GM12878 (cell line): ENCODE results near the gene OR52K2. TPM values are rescaled to one million over a fixed set of nuclear protein-coding genes. Genes with fewer than 3 reads are reported as not detected.

Experiments
- ATAC-seq: fragments of 200-7000 bp; cut with Tn5 transposase; 3 replicates; pipeline ENCODE4 v1.9.1; 2020; ENCODE audit warnings: mild to moderate bottlenecking, moderate library complexity
- BruUV-seq: library from RNA; stranded (reverse); fragments of 400-500 nt; replicated peaks from 2 replicates; lab custom pipeline; 2021; lab: Mats Ljungman, UMichigan
- CTCF ChIA-PET: fragments of 300-600 bp; sonication (Branson Sonifier 250); formaldehyde crosslinking; extraction: SDS; loops from one replicate; lab custom pipeline; 2021; ENCODE audit warnings: inconsistent platforms; lab: Yijun Ruan, JAX
- POLR2A ChIA-PET: fragments of 350-600 bp; formaldehyde crosslinking; extraction: SDS; loops from one replicate; lab custom pipeline; 2021; ENCODE audit warnings: inconsistent platforms; lab: Charles Lee
- RAD21 ChIA-PET: fragments of 300-600 bp; sonication (Branson Sonifier 250); formaldehyde crosslinking; loops from one replicate; lab custom pipeline; 2023; ENCODE audit warnings: antibody characterized with exemption; ENCODE audit not compliant: unreplicated experiment; lab: Charles Lee
- SMC1A ChIA-PET: fragments of 300-600 bp; sonication (Branson Sonifier 250); formaldehyde crosslinking; loops from one replicate; lab custom pipeline; 2023; ENCODE audit not compliant: unreplicated experiment, uncharacterized antibody; lab: Charles Lee
- DNase-seq: peaks from one replicate; pipeline ENCODE4 v3.0.0-alpha.2; 2011; ENCODE audit warnings: low read depth, low spot score
- FAIRE-seq: peaks from 3 replicates; lab custom pipeline; 2011; peaks lifted over from hg19 to GRCh38; lab: Jason Lieb, UNC
- H2AFZ ChIP-seq: 2 replicates; pipeline ENCODE4 v1.6.0; 2011; ENCODE audit warnings: low read depth, low read length, control low read depth; ENCODE audit not compliant: control insufficient read depth
- H3K27ac ChIP-seq: 2 replicates; pipeline ENCODE4 v1.5.1; 2011; ENCODE audit warnings: control low read depth; ENCODE audit not compliant: control insufficient read depth, insufficient read depth
- H3K27me3 ChIP-seq, 2 experiments: replicated peaks in 1 of 2; 2 replicates each; pipeline versions ENCODE4 v1.6.0 to v1.6.1; 2011; ENCODE audit warnings: low read length in 1 of 2; ENCODE audit not compliant: control insufficient read depth in 2 of 2, insufficient read depth in 2 of 2
- H3K36me3 ChIP-seq, 2 experiments: 2 replicates each; pipeline ENCODE4 v1.5.1; 2011; ENCODE audit warnings: low read length in 1 of 2; ENCODE audit not compliant: control insufficient read depth in 2 of 2, insufficient read depth in 2 of 2
- H3K4me1 ChIP-seq: 2 replicates; pipeline ENCODE4 v1.6.1; 2011; ENCODE audit warnings: mild to moderate bottlenecking, low read length, moderate library complexity, mixed read lengths; ENCODE audit not compliant: control insufficient read depth, insufficient read depth
- H3K4me2 ChIP-seq: 2 replicates; pipeline ENCODE4 v1.6.0; 2011; ENCODE audit warnings: control low read depth; ENCODE audit not compliant: control insufficient read depth, insufficient read depth
- H3K4me3 ChIP-seq: fragments of 200-600 bp; sonication (generic); 2 replicates; pipeline ENCODE4 v1.5.1; 2016
- H3K79me2 ChIP-seq: 2 replicates; pipeline ENCODE4 v1.6.0; 2011; ENCODE audit warnings: low read length; ENCODE audit not compliant: control insufficient read depth, insufficient read depth
- H3K9ac ChIP-seq: 2 replicates; pipeline ENCODE4 v1.8.0; 2011; ENCODE audit warnings: low read length, control low read depth, mixed read lengths; ENCODE audit not compliant: control insufficient read depth, insufficient read depth
- H3K9me3 ChIP-seq: replicated peaks from 3 replicates; pipeline ENCODE4 v1.5.1; 2011; ENCODE audit warnings: mild to moderate bottlenecking, low read length; ENCODE audit not compliant: control insufficient read depth, insufficient read depth
- H4K20me1 ChIP-seq: 2 replicates; pipeline ENCODE4 v1.6.0; 2011; ENCODE audit not compliant: control insufficient read depth, insufficient read depth
- ATF7 ChIP-seq: fragments of 450-650 bp; IDR thresholded peaks from 2 replicates; pipeline ENCODE4 v1.6.1; 2016; ENCODE audit warnings: low read depth, mild to moderate bottlenecking
- CBX5 ChIP-seq: sonication (generic); IDR thresholded peaks from 2 replicates; pipeline ENCODE4 v1.6.1; 2016; ENCODE audit warnings: low read depth, moderate library complexity, mild to moderate bottlenecking, inconsistent platforms
- FOS ChIP-seq: IDR thresholded peaks from 3 replicates; pipeline ENCODE4 v1.6.1; 2011; ENCODE audit warnings: borderline replicate concordance; ENCODE audit not compliant: insufficient read length; ENCODE audit errors: extremely low read depth
- HDAC6 ChIP-seq: fragments of 200-600 bp; sonication (generic); IDR thresholded peaks from one replicate; pipeline ENCODE4 v1.8.0; 2017; ENCODE audit warnings: antibody characterized with exemption; ENCODE audit not compliant: unreplicated experiment
- POLR2A ChIP-seq: IDR thresholded peaks from 2 replicates; pipeline ENCODE4 v1.6.1; 2011; ENCODE audit warnings: low read depth, mild to moderate bottlenecking, low read length
- RAD21 ChIP-seq: IDR thresholded peaks from 2 replicates; pipeline ENCODE4 v1.6.1; 2011; ENCODE audit warnings: mild to moderate bottlenecking, low read depth, low read length, moderate library complexity; ENCODE audit not compliant: insufficient read depth
- SP1 ChIP-seq: IDR thresholded peaks from one replicate; pipeline ENCODE4 v1.6.1; 2011; ENCODE audit warnings: low read depth, low read length
- TCF12 ChIP-seq: IDR thresholded peaks from 2 replicates; pipeline ENCODE4 v1.6.1; 2011; ENCODE audit warnings: low read depth, mild to moderate bottlenecking, low read length
- ZBTB40 ChIP-seq: fragments of 450-650 bp; IDR thresholded peaks from 2 replicates; pipeline ENCODE4 v1.6.1; 2016; ENCODE audit warnings: mild to moderate bottlenecking, moderate library complexity, borderline replicate concordance
- ZNF217 ChIP-seq: fragments of 450-650 bp; IDR thresholded peaks from 2 replicates; pipeline ENCODE4 v1.6.1; 2017; ENCODE audit warnings: antibody characterized with exemption, mild to moderate bottlenecking
- WGBS: methylation state at CpG from one replicate; pipeline ENCODE4 v1.1.6; 2016; ENCODE audit warnings: low lambda C conversion rate; ENCODE audit not compliant: insufficient replicate concordance, insufficient coverage; ENCODE audit errors: missing lambda C conversion rate; 5-methylcytosine and 5-hydroxymethylcytosine counted together
- in situ Hi-C: fragments of 300-500 bp; cut with MboI; formaldehyde crosslinking; loops from 9 replicates; pipeline ENCODE4 v1.14.3; 2018; ENCODE audit warnings: mixed read lengths
- intact Hi-C: fragments of 100-400 bp; cut with micrococcal nuclease; formaldehyde crosslinking; loops from one replicate; pipeline ENCODE4 v1.14.2; 2022; ENCODE audit not compliant: unreplicated experiment
- polyA plus RNA-seq, 11 experiments: library from polyadenylated mRNA; depleted of rRNA in 4 of 11; unstranded in 6 of 11; stranded (reverse) in 5 of 11; fragments of >200 nt; fragmentation: Nextera tagmentation in 4 of 11; fragmentation: Illumina TruSeq in 1 of 11; extraction: Ambion mirVana in 4 of 11; extraction: Trizol in 1 of 11; gene quantifications; 1 replicate in 1 of 11; 2 replicates in 10 of 11; pipeline versions ENCODE4 v1.2.1 to v1.2.3, GENCODE V29; 2011 to 2016; ENCODE audit warnings: inconsistent platforms in 2 of 11, missing spikeins in 2 of 11, low read depth in 1 of 11
- total RNA-seq, 4 experiments: library from RNA; depleted of rRNA in 3 of 4; stranded (reverse); fragments of >200 nt in 3 of 4; fragmentation: Illumina TruSeq in 1 of 4; extraction: Trizol in 1 of 4; gene quantifications; 2 replicates each; pipeline versions ENCODE4 v1.2.1 to v1.2.3, GENCODE V29; 2013 to 2021

OR52K2 gene
- total and polyA plus RNA-seq, 10 of the 15 experiments (the other 5 are each of a cell fraction or from before 2014, with no cell fraction given) = not detected

DNA sequence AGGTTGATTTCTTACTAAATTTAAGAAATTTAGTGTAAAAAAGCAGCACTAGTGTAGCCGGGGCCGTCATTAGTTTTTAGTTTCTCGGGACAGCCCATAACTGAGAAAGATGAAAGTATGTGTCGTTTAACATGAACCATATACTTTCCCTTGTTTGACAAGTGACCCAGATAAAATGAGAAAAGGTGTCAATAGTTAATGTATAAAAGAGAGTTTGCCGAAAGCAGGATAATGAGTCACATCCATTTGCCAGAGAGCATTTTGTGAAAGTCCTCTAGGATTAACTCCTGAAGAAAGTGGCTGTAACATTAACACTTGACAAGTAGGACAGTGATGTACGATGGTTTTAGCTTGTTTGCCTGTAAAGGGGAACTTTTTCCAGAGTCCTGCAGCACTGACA, 46.9 kb downstream of the OR52K2 start:
- FAIRE-seq = no peak
- WGBS = 48% methylated on average over 6 of the region's 6 CpGs
- intact Hi-C loops = no loop called here
- in situ Hi-C loops = no loop called here
- no peaks in the 10 kb centered on the region; the same call in 1 of the 2 replicates for H3K4me1 ChIP-seq
- BruUV-seq = no TSS peak
- TF ChIP-seq SP1 (no peak), CBX5 (no peak), POLR2A (no peak), ATF7 (no peak), TCF12 (no peak), RAD21 (no peak), ZNF217 (no peak)
- TF ChIP-seq, all 136 proteins: peak for 0
- RAD21 ChIA-PET = interaction anchor here (5.2 kb wide), 1 partner anchor 309 kb away, joined by 46 read pairs; no protein-coding TSS in a partner anchor
- ATAC-seq (no peak), DNase-seq (no peak)
- no peak overlapping the region for H3K9ac ChIP-seq
- H3K27me3 ChIP-seq = no peaks in the 10 kb centered on the region
- H4K20me1 ChIP-seq = no peaks in the 10 kb centered on the region
- POLR2A ChIA-PET = no interaction called here
- H3K4me2 ChIP-seq = no peak overlapping the region
- no peaks in the 10 kb centered on the region; the same call in 1 of the 3 replicates for H3K9me3 ChIP-seq
- no peaks in the 10 kb centered on the region for H3K79me2 ChIP-seq
- no peak overlapping the region for H3K27ac ChIP-seq
- H3K4me3 ChIP-seq = no peak overlapping the region
- SMC1A ChIA-PET = no interaction called here
- no peaks in the 10 kb centered on the region for H3K36me3 ChIP-seq
- CTCF ChIA-PET = interaction anchor here (1.1 to 5.5 kb wide), 2 partner anchors 294 to 310 kb away, joined by 3 to 91 read pairs; no protein-coding TSS in a partner anchor
- no peak overlapping the region for H2AFZ ChIP-seq

DNA sequence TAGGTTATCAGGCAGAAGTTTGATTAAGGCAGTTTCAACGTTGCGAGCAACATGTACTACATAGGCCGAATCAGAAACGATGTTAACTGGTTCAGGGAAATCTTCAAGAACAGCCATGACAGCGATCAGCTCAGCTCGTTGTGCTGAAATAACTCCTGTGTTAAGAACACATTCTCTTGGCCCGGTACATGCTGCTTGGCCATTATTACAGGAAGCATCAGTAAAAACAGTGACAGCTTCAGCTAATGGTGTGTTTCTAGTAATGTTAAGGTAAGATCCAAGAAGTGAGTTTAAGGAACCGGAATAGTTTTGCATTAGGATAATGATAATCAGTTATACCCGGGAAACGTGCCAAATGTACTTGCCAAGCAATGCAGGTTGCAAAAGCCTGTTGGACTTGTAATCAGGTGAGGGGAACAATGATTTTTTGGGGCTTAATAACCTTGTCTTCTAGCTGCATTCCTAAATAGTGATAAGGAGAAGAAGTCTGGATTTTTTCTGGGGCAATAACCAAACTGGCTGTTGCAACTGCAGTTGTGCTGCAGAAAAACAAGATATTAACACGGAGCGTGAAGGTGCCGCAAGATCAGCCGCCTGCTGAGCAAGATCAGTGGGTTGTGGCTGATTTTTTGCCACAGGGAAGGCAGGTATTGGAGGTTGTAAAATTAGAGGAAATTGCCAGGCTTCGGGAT, 47.6 kb downstream of the OR52K2 start:
- Histone ChIP-seq H3K9me3 (no peaks in the 10 kb centered on the region; the same call in 1 of the 3 replicates), H3K4me2 (no peak overlapping the region), H2AFZ (no peak overlapping the region), H3K4me3 (no peak overlapping the region), H3K36me3 (no peaks in the 10 kb centered on the region), H3K4me1 (no peaks in the 10 kb centered on the region; the same call in 1 of the 2 replicates), H3K27me3 (no peaks in the 10 kb centered on the region), H3K27ac (no peak overlapping the region), H4K20me1 (no peaks in the 10 kb centered on the region), H3K9ac (no peak overlapping the region), H3K79me2 (no peaks in the 10 kb centered on the region)
- SMC1A ChIA-PET = no interaction called here
- RAD21 ChIA-PET = interaction anchor here (5.2 kb wide), 1 partner anchor 310 kb away, joined by 46 read pairs; no protein-coding TSS in a partner anchor
- no peak for DNase-seq
- in situ Hi-C loops (no loop called here), intact Hi-C loops (no loop called here)
- no TSS peak for BruUV-seq
- ATAC-seq = no peak
- WGBS = 46% methylated on average over 15 of the region's 15 CpGs
- POLR2A ChIA-PET = no interaction called here
- CTCF ChIA-PET = interaction anchor here (5.5 kb wide), 1 partner anchor 311 kb away, joined by 91 read pairs; no protein-coding TSS in a partner anchor
- FAIRE-seq = no peak
- TF ChIP-seq ZBTB40 (no peak), HDAC6 (no peak), FOS (no peak)
